GM12878 (cell line): ENCODE results near the gene HSPA1A. TPM values are rescaled to one million over a fixed set of nuclear protein-coding genes. Genes with fewer than 3 reads are reported as not detected.

ENCODE experiments used
- ATAC-seq: fragments of 200-7000 bp; cut with Tn5 transposase; 3 replicates; pipeline ENCODE4 v1.9.1; 2020; ENCODE audit warnings: mild to moderate bottlenecking, moderate library complexity
- BruUV-seq: library from RNA; stranded (reverse); fragments of 400-500 nt; replicated peaks from 2 replicates; lab custom pipeline; 2021; lab: Mats Ljungman, UMichigan
- CTCF ChIA-PET: fragments of 300-600 bp; sonication (Branson Sonifier 250); formaldehyde crosslinking; extraction: SDS; loops from one replicate; lab custom pipeline; 2021; ENCODE audit warnings: inconsistent platforms; lab: Yijun Ruan, JAX
- POLR2A ChIA-PET: fragments of 350-600 bp; formaldehyde crosslinking; extraction: SDS; loops from one replicate; lab custom pipeline; 2021; ENCODE audit warnings: inconsistent platforms; lab: Charles Lee
- RAD21 ChIA-PET: fragments of 300-600 bp; sonication (Branson Sonifier 250); formaldehyde crosslinking; loops from one replicate; lab custom pipeline; 2023; ENCODE audit warnings: antibody characterized with exemption; ENCODE audit not compliant: unreplicated experiment; lab: Charles Lee
- SMC1A ChIA-PET: fragments of 300-600 bp; sonication (Branson Sonifier 250); formaldehyde crosslinking; loops from one replicate; lab custom pipeline; 2023; ENCODE audit not compliant: unreplicated experiment, uncharacterized antibody; lab: Charles Lee
- DNase-seq: peaks from one replicate; pipeline ENCODE4 v3.0.0-alpha.2; 2011; ENCODE audit warnings: low read depth, low spot score
- FAIRE-seq: peaks from 3 replicates; lab custom pipeline; 2011; peaks lifted over from hg19 to GRCh38; lab: Jason Lieb, UNC
- H2AFZ ChIP-seq: 2 replicates; pipeline ENCODE4 v1.6.0; 2011; ENCODE audit warnings: low read depth, low read length, control low read depth; ENCODE audit not compliant: control insufficient read depth
- H3K27ac ChIP-seq: 2 replicates; pipeline ENCODE4 v1.5.1; 2011; ENCODE audit warnings: control low read depth; ENCODE audit not compliant: control insufficient read depth, insufficient read depth
- H3K27me3 ChIP-seq, 2 experiments: replicated peaks in 1 of 2; 2 replicates each; pipeline versions ENCODE4 v1.6.0 to v1.6.1; 2011; ENCODE audit warnings: low read length in 1 of 2; ENCODE audit not compliant: control insufficient read depth in 2 of 2, insufficient read depth in 2 of 2
- H3K36me3 ChIP-seq, 2 experiments: 2 replicates each; pipeline ENCODE4 v1.5.1; 2011; ENCODE audit warnings: low read length in 1 of 2; ENCODE audit not compliant: control insufficient read depth in 2 of 2, insufficient read depth in 2 of 2
- H3K4me1 ChIP-seq: 2 replicates; pipeline ENCODE4 v1.6.1; 2011; ENCODE audit warnings: mild to moderate bottlenecking, low read length, moderate library complexity, mixed read lengths; ENCODE audit not compliant: control insufficient read depth, insufficient read depth
- H3K4me2 ChIP-seq: 2 replicates; pipeline ENCODE4 v1.6.0; 2011; ENCODE audit warnings: control low read depth; ENCODE audit not compliant: control insufficient read depth, insufficient read depth
- H3K4me3 ChIP-seq: fragments of 200-600 bp; sonication (generic); 2 replicates; pipeline ENCODE4 v1.5.1; 2016
- H3K79me2 ChIP-seq: 2 replicates; pipeline ENCODE4 v1.6.0; 2011; ENCODE audit warnings: low read length; ENCODE audit not compliant: control insufficient read depth, insufficient read depth
- H3K9ac ChIP-seq: 2 replicates; pipeline ENCODE4 v1.8.0; 2011; ENCODE audit warnings: low read length, control low read depth, mixed read lengths; ENCODE audit not compliant: control insufficient read depth, insufficient read depth
- H3K9me3 ChIP-seq: replicated peaks from 3 replicates; pipeline ENCODE4 v1.5.1; 2011; ENCODE audit warnings: mild to moderate bottlenecking, low read length; ENCODE audit not compliant: control insufficient read depth, insufficient read depth
- H4K20me1 ChIP-seq: 2 replicates; pipeline ENCODE4 v1.6.0; 2011; ENCODE audit not compliant: control insufficient read depth, insufficient read depth
- ATF3 ChIP-seq: IDR thresholded peaks from 2 replicates; pipeline ENCODE4 v1.6.1; 2011; ENCODE audit warnings: low read depth, mild to moderate bottlenecking, low read length, moderate library complexity, borderline replicate concordance; ENCODE audit errors: extremely low read depth
- BMI1 ChIP-seq: fragments of 450-650 bp; IDR thresholded peaks from 2 replicates; pipeline ENCODE4 v1.6.1; 2016; ENCODE audit warnings: mild to moderate bottlenecking, moderate library complexity, borderline replicate concordance
- CBX3 ChIP-seq: fragments of 200-600 bp; sonication (generic); IDR thresholded peaks from 2 replicates; pipeline ENCODE4 v1.6.1; 2016; ENCODE audit warnings: low read depth, borderline replicate concordance
- CREB1 ChIP-seq: IDR thresholded peaks from 2 replicates; pipeline ENCODE4 v1.6.1; 2012; ENCODE audit warnings: low read depth, mild to moderate bottlenecking, inconsistent platforms
- ETV6 ChIP-seq, 2 experiments: fragments of 450-650 bp in 1 of 2; IDR thresholded peaks in 1 of 2; conservative IDR thresholded peaks in 1 of 2; 2 replicates each; pipeline ENCODE4 v1.6.1; 2014; ENCODE audit warnings: antibody characterized with exemption in 1 of 2, borderline replicate concordance in 1 of 2, low read depth in 1 of 2, mild to moderate bottlenecking in 1 of 2, moderate library complexity in 1 of 2
- GATAD2B ChIP-seq: fragments of 450-650 bp; conservative IDR thresholded peaks from 2 replicates; pipeline ENCODE4 v1.6.1; 2017; ENCODE audit warnings: low read depth, mild to moderate bottlenecking, moderate library complexity
- IKZF1 ChIP-seq: fragments of 450-650 bp; conservative IDR thresholded peaks from 2 replicates; pipeline ENCODE4 v1.6.1; 2017; ENCODE audit warnings: antibody characterized with exemption, mild to moderate bottlenecking
- NBN ChIP-seq: fragments of 450-650 bp; IDR thresholded peaks from 2 replicates; pipeline ENCODE4 v1.6.1; 2016
- RB1 ChIP-seq: fragments of 450-650 bp; formaldehyde crosslinking; IDR thresholded peaks from 2 replicates; pipeline ENCODE4 v1.6.1; 2017; ENCODE audit warnings: mild to moderate bottlenecking, borderline replicate concordance
- RELA ChIP-seq: fragments of 450-650 bp; IDR thresholded peaks from 2 replicates; pipeline ENCODE4 v1.8.0; 2014; ENCODE audit warnings: borderline replicate concordance; ENCODE audit not compliant: partially characterized antibody
- RELB ChIP-seq: fragments of 450-650 bp; IDR thresholded peaks from 2 replicates; pipeline ENCODE4 v1.6.1; 2017; ENCODE audit warnings: low read depth, mild to moderate bottlenecking, moderate library complexity
- SPI1 ChIP-seq: IDR thresholded peaks from 2 replicates; pipeline ENCODE4 v1.6.1; 2011; ENCODE audit warnings: low read depth, mild to moderate bottlenecking, low read length, moderate library complexity, borderline replicate concordance; ENCODE audit not compliant: insufficient read depth
- SREBF1 ChIP-seq: IDR thresholded peaks from 2 replicates; pipeline ENCODE4 v1.6.1; 2012; ENCODE audit warnings: mild to moderate bottlenecking, low read length
- SUPT20H ChIP-seq: IDR thresholded peaks from 2 replicates; pipeline ENCODE4 v1.6.1; 2011; ENCODE audit warnings: low read depth, mild to moderate bottlenecking, low read length, moderate library complexity, borderline replicate concordance; ENCODE audit not compliant: control insufficient read depth
- TAF1 ChIP-seq: IDR thresholded peaks from 2 replicates; pipeline ENCODE4 v1.6.1; 2011; ENCODE audit warnings: mild to moderate bottlenecking, low read depth, low read length, borderline replicate concordance
- USF1 ChIP-seq: IDR thresholded peaks from 2 replicates; pipeline ENCODE4 v1.6.1; 2011; ENCODE audit warnings: borderline replicate concordance, low read depth, mild to moderate bottlenecking, moderate library complexity, mixed read lengths, low read length; ENCODE audit not compliant: insufficient read depth; ENCODE audit errors: extremely low read length
- ZNF217 ChIP-seq: fragments of 450-650 bp; IDR thresholded peaks from 2 replicates; pipeline ENCODE4 v1.6.1; 2017; ENCODE audit warnings: antibody characterized with exemption, mild to moderate bottlenecking
- WGBS: methylation state at CpG from one replicate; pipeline ENCODE4 v1.1.6; 2016; ENCODE audit warnings: low lambda C conversion rate; ENCODE audit not compliant: insufficient replicate concordance, insufficient coverage; ENCODE audit errors: missing lambda C conversion rate; 5-methylcytosine and 5-hydroxymethylcytosine counted together
- in situ Hi-C: fragments of 300-500 bp; cut with MboI; formaldehyde crosslinking; loops from 9 replicates; pipeline ENCODE4 v1.14.3; 2018; ENCODE audit warnings: mixed read lengths
- intact Hi-C: fragments of 100-400 bp; cut with micrococcal nuclease; formaldehyde crosslinking; loops from one replicate; pipeline ENCODE4 v1.14.2; 2022; ENCODE audit not compliant: unreplicated experiment
- polyA plus RNA-seq, 11 experiments: library from polyadenylated mRNA; depleted of rRNA in 4 of 11; unstranded in 6 of 11; stranded (reverse) in 5 of 11; fragments of >200 nt; fragmentation: Nextera tagmentation in 4 of 11; fragmentation: Illumina TruSeq in 1 of 11; extraction: Ambion mirVana in 4 of 11; extraction: Trizol in 1 of 11; gene quantifications; 1 replicate in 1 of 11; 2 replicates in 10 of 11; pipeline versions ENCODE4 v1.2.1 to v1.2.3, GENCODE V29; 2011 to 2016; ENCODE audit warnings: inconsistent platforms in 2 of 11, missing spikeins in 2 of 11, low read depth in 1 of 11
- total RNA-seq, 4 experiments: library from RNA; depleted of rRNA in 3 of 4; stranded (reverse); fragments of >200 nt in 3 of 4; fragmentation: Illumina TruSeq in 1 of 4; extraction: Trizol in 1 of 4; gene quantifications; 2 replicates each; pipeline versions ENCODE4 v1.2.1 to v1.2.3, GENCODE V29; 2013 to 2021

HSPA1A gene
- total and polyA plus RNA-seq, 10 of the 15 experiments (the other 5 are each of a cell fraction or from before 2014, with no cell fraction given) = 0.29 to 51.8 (median 17.5) TPM

- peak; percentile 70 for TF ChIP-seq RELB
- peak; percentile 36 for TF ChIP-seq RELA
- TF ChIP-seq RB1 = no peak
- peak; percentile 34; the same call in 1 of the 2 replicates for TF ChIP-seq TAF1
- 0 out of 2 replicates have a peak, but pooled peaks have one; percentile 16 for TF ChIP-seq NBN
- peak; percentile 31; the same call in 1 of the 2 replicates for TF ChIP-seq GATAD2B
Measured at GRCh38 chr6:31826793-31827285, 11.5 kb downstream of the HSPA1A start (continued).

GRCh38 chr6:31827286-31828079, 12.1 kb downstream of the HSPA1A start, which contains the start of gene HSPA1B:
Gene HSPA1B, plus strand, starts transcription at chr6:31827738. Its CDS starts 213 bp downstream, at chr6:31827951.
- CTCF ChIA-PET = interaction anchor here (0.6 to 2.6 kb wide), 11 partner anchors 13 to 286 kb away, joined by 3 to 13 read pairs (median 5); partner anchors contain the start of genes ATP6V1G2, DDAH2, DDX39B and MSH5
- TF ChIP-seq USF1 = no peak
- TF ChIP-seq CBX3 = no peak
- no peak for TF ChIP-seq SPI1
- TF ChIP-seq ATF3 = no peak
- TF ChIP-seq IKZF1 = peak; percentile 90
- TF ChIP-seq BMI1 = peak; percentile 90
- no peak for TF ChIP-seq SREBF1
- no peak for TF ChIP-seq SUPT20H
- no peak for TF ChIP-seq ETV6 (conservative IDR thresholded peaks at IDR 0.05 in 1 of 2, IDR thresholded peaks at IDR 0.05 in 1 of 2; ENCODE audit: borderline replicate concordance in 1 of 2, low read depth in 1 of 2)
- no peak for TF ChIP-seq CREB1
- TF ChIP-seq ZNF217 = no peak

More at GRCh38 chr6:31827286-31828079, 12.1 kb downstream of the HSPA1A start, which contains the start of gene HSPA1B:
- Histone ChIP-seq H2AFZ (peak within 1 kb of the TSS; percentile 88), H3K4me2 (peak within 1 kb of the TSS; percentile 86), H4K20me1 (no peaks in the 10 kb centered on the region), H3K9ac (peak within 1 kb of the TSS; percentile 83), H3K4me1 (peaks cover 12% of the 10 kb centered on the region), H3K79me2 (peaks cover 27% of the 10 kb centered on the region), H3K9me3 (no peaks in the 10 kb centered on the region), H3K36me3 (no peaks in the 10 kb centered on the region), H3K27ac (peak within 1 kb of the TSS; percentile 87), H3K4me3 (peak within 1 kb of the TSS; percentile 78), H3K27me3 (no peaks in the 10 kb centered on the region)
- BruUV-seq = no TSS peak
- POLR2A ChIA-PET = interaction anchor here (0.7 to 11.3 kb wide), 20 partner anchors 8 to 365 kb away, joined by 3 to 158 read pairs (median 4); partner anchors contain the start of genes ABHD16A, BAG6, CLIC1 and GPSM3
- SMC1A ChIA-PET = interaction anchor here (0.8 to 2.8 kb wide), 10 partner anchors 21 to 350 kb away, joined by 3 to 22 read pairs (median 5); partner anchors contain the start of genes ABHD16A, CLIC1, LSM2 and MSH5
- WGBS = under 1% methylated on average over 50 of the region's 56 CpGs
- RAD21 ChIA-PET = interaction anchor here (0.8 to 2.4 kb wide), 17 partner anchors 10 to 333 kb away, joined by 3 to 53 read pairs (median 6); partner anchors contain the start of genes CLIC1, DDAH2, HSPA1A and HSPA1L
- ATAC-seq = peak; percentile 86
- peak; percentile 97 for FAIRE-seq
- intact Hi-C loops = loop anchor here (2.0 to 10.0 kb wide), 3 partner anchors 53 to 99 kb away; partner anchors contain the start of genes DDAH2 and VWA7
- DNase-seq = peak; percentile 97
- in situ Hi-C loops = no loop called here
